H1 (cell line): ENCODE results near the gene MPND. TPM values are rescaled to one million over a fixed set of nuclear protein-coding genes. Genes with fewer than 3 reads are reported as not detected.

Experiments used
- BCL11A ChIP-seq, 2 experiments: IDR thresholded peaks; one replicate each; pipeline ENCODE4 v1.6.1; 2011; ENCODE audit warnings: low read depth in 2 of 2, low read length in 2 of 2, mild to moderate bottlenecking in 2 of 2
- TAF1 ChIP-seq: IDR thresholded peaks from 2 replicates; pipeline ENCODE4 v1.6.1; 2011; ENCODE audit warnings: mild to moderate bottlenecking, low read depth, low read length
- TBP ChIP-seq: IDR thresholded peaks from 2 replicates; pipeline ENCODE4 v1.6.1; 2011; ENCODE audit warnings: low read depth, low read length, improper control_type of control experiment
- polyA plus RNA-seq, 7 experiments: library from polyadenylated mRNA; depleted of rRNA in 3 of 7; stranded (reverse) in 5 of 7; unstranded in 2 of 7; fragments of >200 nt in 5 of 7; fragments of 200-250 nt in 2 of 7; gene quantifications; 1 replicate in 5 of 7; 2 replicates in 1 of 7; 4 replicates in 1 of 7; pipeline versions ENCODE4 v1.2.1 to v1.2.3, GENCODE V29; 2011 to 2013; ENCODE audit warnings: missing spikeins in 2 of 7, mixed read lengths in 2 of 7
- total RNA-seq: library from RNA; stranded (reverse); fragmentation: NEBNext Ultra II Directional; extraction: Animal tissue kit (Norgen Biotek cat#: 25700); gene quantifications from 2 replicates; pipeline ENCODE4 v1.2.1, GENCODE V29; 2021
- TF ChIP-seq, protein P1 (sequence below): IDR thresholded peaks from 2 replicates; pipeline ENCODE4 v1.6.1; 2011; ENCODE audit warnings: low read depth, mild to moderate bottlenecking, low read length; ENCODE audit not compliant: insufficient read depth
- TF ChIP-seq, protein P2 (sequence below): IDR thresholded peaks from 2 replicates; pipeline ENCODE4 v1.6.1; 2012; ENCODE audit warnings: inconsistent platforms

The MPND gene
- total and polyA plus RNA-seq, 2 of the 8 experiments (the other 6 are each of a cell fraction or from before 2014, with no cell fraction given) = 22.9 to 27.7 TPM

DNA sequence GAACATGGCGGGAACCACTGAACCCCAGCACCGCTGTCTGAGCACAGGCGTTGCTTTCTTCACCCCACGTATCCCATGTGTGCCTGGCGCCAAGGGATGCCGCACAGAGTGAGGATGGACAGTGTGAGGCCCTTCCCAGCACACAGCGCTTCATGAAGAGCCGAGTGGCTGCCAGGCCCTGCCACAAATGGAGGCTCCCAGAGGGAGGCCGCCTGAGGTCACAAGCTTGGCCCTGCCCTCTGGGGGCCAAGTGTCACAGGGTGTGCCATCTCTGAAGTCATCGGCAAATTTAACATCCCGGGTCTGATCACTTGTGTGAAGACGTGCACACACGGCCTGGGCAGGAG, 24.4 kb downstream of the MPND start (continued):
- TF ChIP-seq BCL11A (IDR thresholded peaks at IDR 0.05; ENCODE audit: low read depth in 2 of 2, low read length in 2 of 2) (no peak), TBP (no peak), TAF1 (no peak)
- TF ChIP-seq, protein P1, sequence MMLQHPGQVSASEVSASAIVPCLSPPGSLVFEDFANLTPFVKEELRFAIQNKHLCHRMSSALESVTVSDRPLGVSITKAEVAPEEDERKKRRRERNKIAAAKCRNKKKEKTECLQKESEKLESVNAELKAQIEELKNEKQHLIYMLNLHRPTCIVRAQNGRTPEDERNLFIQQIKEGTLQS = no peak
- TF ChIP-seq, protein P2, sequence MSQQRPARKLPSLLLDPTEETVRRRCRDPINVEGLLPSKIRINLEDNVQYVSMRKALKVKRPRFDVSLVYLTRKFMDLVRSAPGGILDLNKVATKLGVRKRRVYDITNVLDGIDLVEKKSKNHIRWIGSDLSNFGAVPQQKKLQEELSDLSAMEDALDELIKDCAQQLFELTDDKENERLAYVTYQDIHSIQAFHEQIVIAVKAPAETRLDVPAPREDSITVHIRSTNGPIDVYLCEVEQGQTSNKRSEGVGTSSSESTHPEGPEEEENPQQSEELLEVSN = no peak
